Activated CD8-positive, alpha-beta T cell treated with anti-CD3 and anti-CD28 coated beads for 36 hours (primary cell): ENCODE results near the gene CMIP. TPM values are rescaled to one million over a fixed set of nuclear protein-coding genes. Genes with fewer than 3 reads are reported as not detected.

Experiments used
- ATAC-seq: fragments of 200-7000 bp; cut with Tn5 transposase; one replicate; pipeline ENCODE4 v1.10.0; 2021; ENCODE audit warnings: mild to moderate bottlenecking, moderate library complexity
- CTCF ChIA-PET: fragments of 350-600 bp; sonication (Branson Sonifier 250); formaldehyde crosslinking; loops from one replicate; lab custom pipeline; 2021; ENCODE audit warnings: antibody characterized with exemption; lab: Charles Lee
- POLR2A ChIA-PET: fragments of 350-600 bp; sonication (Branson Sonifier 250); formaldehyde crosslinking; loops from one replicate; lab custom pipeline; 2021; ENCODE audit warnings: antibody characterized with exemption; lab: Charles Lee
- DNase-seq: peaks from one replicate; pipeline ENCODE4 v3.0.0-alpha.2; 2020
- H3K27ac Mint-ChIP-seq: one replicate; pipeline ENCODE4 v1.8.0; 2021; ENCODE audit warnings: mild to moderate bottlenecking, mixed read lengths
- H3K27me3 Mint-ChIP-seq: one replicate; pipeline ENCODE4 v1.8.0; 2021; ENCODE audit warnings: mixed read lengths
- H3K36me3 Mint-ChIP-seq: one replicate; pipeline ENCODE4 v1.8.0; 2021; ENCODE audit warnings: low read depth, mixed read lengths
- H3K4me1 Mint-ChIP-seq: one replicate; pipeline ENCODE4 v1.8.0; 2021; ENCODE audit warnings: low read depth, mixed read lengths
- H3K4me3 Mint-ChIP-seq: one replicate; pipeline ENCODE4 v1.8.0; 2021; ENCODE audit warnings: mild to moderate bottlenecking, moderate library complexity, mixed read lengths
- H3K9me3 Mint-ChIP-seq: one replicate; pipeline ENCODE4 v1.8.0; 2021; ENCODE audit warnings: mixed read lengths
- intact Hi-C: fragments of 100-400 bp; cut with micrococcal nuclease; formaldehyde crosslinking; loops from one replicate; pipeline ENCODE4 v1.10.0; 2022
- total RNA-seq, 2 experiments: library from RNA; stranded (reverse); gene quantifications; one replicate each; pipeline ENCODE4 v1.2.3, GENCODE V29; 2021
- TF ChIP-seq, protein P1 (sequence below): fragments of 200-600 bp; IDR thresholded peaks from one replicate; pipeline ENCODE4 v1.8.0; 2022; ENCODE audit warnings: antibody characterized with exemption, mild to moderate bottlenecking

The CMIP gene
- total RNA-seq, 2 experiments from 2014 or later = 37.6 to 38.5 TPM

DNA sequence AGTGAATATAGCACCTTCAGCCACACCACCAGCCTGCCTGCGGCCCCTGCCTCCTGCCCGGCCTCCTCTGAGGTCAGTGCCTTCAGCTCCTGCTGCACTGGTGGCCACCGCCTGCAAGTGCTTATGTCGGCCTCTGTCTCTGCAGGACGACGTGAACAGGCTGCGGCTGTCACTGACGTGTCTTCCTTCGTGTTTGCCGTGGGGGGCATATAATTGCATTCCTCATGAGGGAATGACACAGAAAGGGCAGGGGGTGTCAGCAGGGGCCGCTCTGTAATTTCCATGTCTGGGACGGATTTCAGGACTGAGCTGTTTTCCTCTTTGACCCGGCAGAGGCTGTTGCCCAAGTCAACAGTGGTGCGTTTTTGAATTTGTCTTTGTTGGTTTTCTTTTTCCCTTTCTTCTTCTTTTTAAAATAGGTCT lies 28.5 kb downstream of the CMIP start:
- TF ChIP-seq, protein P1, sequence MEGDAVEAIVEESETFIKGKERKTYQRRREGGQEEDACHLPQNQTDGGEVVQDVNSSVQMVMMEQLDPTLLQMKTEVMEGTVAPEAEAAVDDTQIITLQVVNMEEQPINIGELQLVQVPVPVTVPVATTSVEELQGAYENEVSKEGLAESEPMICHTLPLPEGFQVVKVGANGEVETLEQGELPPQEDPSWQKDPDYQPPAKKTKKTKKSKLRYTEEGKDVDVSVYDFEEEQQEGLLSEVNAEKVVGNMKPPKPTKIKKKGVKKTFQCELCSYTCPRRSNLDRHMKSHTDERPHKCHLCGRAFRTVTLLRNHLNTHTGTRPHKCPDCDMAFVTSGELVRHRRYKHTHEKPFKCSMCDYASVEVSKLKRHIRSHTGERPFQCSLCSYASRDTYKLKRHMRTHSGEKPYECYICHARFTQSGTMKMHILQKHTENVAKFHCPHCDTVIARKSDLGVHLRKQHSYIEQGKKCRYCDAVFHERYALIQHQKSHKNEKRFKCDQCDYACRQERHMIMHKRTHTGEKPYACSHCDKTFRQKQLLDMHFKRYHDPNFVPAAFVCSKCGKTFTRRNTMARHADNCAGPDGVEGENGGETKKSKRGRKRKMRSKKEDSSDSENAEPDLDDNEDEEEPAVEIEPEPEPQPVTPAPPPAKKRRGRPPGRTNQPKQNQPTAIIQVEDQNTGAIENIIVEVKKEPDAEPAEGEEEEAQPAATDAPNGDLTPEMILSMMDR = no peak
- ATAC-seq (no peak), DNase-seq (no peak)
- Mint-ChIP-seq H3K27ac (peak overlapping the region; percentile 20), H3K36me3 (peaks cover 9% of the 10 kb centered on the region), H3K9me3 (no peaks in the 10 kb centered on the region), H3K4me3 (no peak overlapping the region), H3K4me1 (peaks cover 69% of the 10 kb centered on the region), H3K27me3 (no peaks in the 10 kb centered on the region)
- intact Hi-C loops = no loop called here
- CTCF ChIA-PET = no interaction called here
- POLR2A ChIA-PET = interaction anchor here (0.6 to 1.5 kb wide), 2 partner anchors 21 to 1829 kb away, joined by 3 read pairs; no protein-coding TSS in a partner anchor

DNA sequence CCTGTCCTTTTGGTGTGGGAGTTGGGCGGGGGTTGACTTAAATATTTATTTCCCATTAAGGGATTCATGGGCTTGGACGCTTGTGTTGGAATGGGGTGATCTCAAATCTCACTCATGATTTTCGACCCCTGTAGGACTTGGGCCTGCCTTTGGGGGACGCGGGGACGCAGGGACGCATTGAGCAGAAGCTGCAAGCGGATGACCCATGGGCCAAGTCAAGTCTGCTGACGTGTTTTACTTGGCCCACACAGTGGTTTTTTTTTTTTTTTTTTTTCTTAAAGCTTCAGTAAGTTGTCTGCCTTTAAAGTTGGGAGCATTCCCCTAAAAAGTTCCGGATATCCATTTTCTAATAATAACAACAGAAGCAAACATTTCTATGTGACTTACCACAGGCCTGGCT lies 28.9 kb downstream of the CMIP start:
- peaks cover 9% of the 10 kb centered on the region for H3K36me3 Mint-ChIP-seq
- TF ChIP-seq, protein P1 = no peak
- ChIA-PET CTCF (no interaction called here), POLR2A (interaction anchor here (1.5 kb wide), 1 partner anchor 20 kb away, joined by 3 read pairs; no protein-coding TSS in a partner anchor)
- H3K4me1 Mint-ChIP-seq = peaks cover 68% of the 10 kb centered on the region
- peak overlapping the region; percentile 20 for H3K27ac Mint-ChIP-seq
- intact Hi-C loops = no loop called here
- ATAC-seq (no peak), DNase-seq (no peak)
- no peaks in the 10 kb centered on the region for H3K9me3 Mint-ChIP-seq
- H3K27me3 Mint-ChIP-seq = no peaks in the 10 kb centered on the region
- H3K4me3 Mint-ChIP-seq = no peak overlapping the region

DNA sequence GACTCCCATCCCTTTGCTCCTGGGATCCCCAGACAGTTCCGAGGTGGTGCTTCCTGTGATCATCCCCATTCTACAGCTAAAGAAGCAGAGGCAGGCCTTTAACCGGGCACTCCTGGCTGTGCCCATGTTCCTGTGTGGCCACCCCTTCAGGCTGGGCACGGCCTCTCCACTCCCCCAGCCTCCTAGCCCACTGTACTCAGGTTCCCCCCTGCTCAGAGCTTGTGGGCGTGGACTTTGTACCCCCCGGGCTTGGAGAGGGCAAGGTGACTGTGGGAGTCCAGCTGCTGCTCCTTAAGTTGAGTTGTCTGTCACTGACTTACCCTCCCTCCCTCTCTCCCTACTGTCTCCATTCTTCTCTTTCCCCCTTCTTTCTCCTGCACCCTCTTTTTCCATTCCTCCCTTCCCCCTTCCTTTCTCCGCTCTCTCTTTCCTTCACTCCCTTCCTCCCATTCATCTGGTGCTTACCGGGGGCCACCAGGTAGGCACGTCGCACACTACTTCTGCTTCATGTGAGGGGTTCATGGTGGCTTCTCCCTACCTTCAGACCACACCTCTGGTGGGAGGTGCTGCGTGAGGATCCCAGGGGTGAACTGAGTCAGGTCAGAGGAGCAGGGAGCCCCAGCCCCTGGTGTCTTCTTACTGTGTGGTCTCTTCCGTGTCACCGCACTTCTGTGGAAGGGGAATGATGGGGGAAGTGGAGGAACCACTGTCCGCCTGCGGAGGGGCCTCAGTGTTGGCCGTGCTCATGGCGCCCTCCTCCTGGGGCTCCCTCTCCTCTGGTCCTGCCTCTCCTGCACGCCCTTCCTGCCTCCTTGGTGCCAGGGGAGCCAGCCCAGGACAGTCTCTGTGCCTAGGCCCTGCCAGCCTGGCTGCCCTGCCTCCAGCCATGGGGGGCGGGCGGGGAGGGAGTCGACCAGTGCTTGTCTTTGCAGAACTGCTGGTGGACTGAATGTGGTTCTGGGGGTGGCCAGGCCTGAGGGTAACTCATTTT lies 29.7 kb downstream of the CMIP start:
- Mint-ChIP-seq H3K9me3 (no peaks in the 10 kb centered on the region), H3K27ac (no peak overlapping the region), H3K4me3 (no peak overlapping the region), H3K36me3 (peaks cover 9% of the 10 kb centered on the region), H3K27me3 (no peaks in the 10 kb centered on the region), H3K4me1 (peaks cover 68% of the 10 kb centered on the region)
- POLR2A ChIA-PET = no interaction called here
- DNase-seq (no peak), ATAC-seq (no peak)
- CTCF ChIA-PET = no interaction called here
- TF ChIP-seq, protein P1 = no peak
- intact Hi-C loops = no loop called here

DNA sequence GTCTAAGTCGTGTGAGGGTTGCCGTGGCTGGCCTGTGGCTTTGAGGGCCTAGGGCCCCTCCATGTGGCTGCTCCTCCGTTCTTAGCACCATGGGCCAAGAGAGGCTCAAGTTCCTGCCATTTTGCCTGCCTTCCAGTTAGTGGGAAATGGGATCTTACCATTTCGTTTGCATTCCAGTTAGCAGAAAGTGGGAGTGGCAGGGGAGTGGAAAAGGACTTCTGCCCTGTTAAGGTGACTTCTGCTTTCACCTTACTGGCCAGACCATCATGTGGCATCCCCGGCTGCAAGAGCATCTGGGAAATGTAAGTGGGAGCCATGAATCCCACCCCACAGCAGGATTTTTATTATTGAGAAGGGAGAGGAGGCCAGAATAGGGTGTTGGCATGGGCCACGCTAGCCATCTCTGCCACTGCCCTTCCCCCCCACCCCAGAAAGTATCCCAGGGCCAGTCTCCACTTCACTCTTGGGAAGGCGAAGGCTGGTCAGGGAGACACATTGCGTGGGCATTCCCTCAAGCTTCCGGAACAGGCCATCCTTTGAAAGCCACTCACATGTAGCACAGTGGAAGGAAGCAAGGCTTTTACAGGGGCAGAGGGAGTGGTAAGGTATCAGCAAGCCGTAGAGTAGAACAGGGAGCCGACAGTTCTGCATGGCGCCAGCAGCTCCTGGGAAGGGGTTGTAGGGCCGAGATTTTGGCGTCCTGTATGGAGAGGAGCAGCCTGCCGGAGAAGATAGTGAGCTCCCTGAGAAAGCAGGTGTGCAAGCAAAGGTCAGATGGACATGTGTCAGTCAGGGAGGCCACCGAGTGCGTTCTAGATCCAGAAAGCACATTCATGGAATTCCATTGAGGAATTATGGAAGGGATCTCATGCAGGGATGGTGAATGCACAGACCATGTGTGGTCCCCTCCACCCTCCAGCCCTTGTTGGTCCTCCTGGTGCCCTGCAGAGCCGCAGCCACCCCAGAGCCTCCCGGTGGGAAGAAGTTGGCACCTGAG lies 33.4 kb downstream of the CMIP start:
- Mint-ChIP-seq H3K4me3 (no peak overlapping the region), H3K36me3 (peaks cover 9% of the 10 kb centered on the region), H3K4me1 (peaks cover 65% of the 10 kb centered on the region), H3K27ac (peak overlapping the region; percentile 10), H3K9me3 (no peaks in the 10 kb centered on the region), H3K27me3 (no peaks in the 10 kb centered on the region)
- ChIA-PET POLR2A (interaction anchor here (1.7 kb wide), 1 partner anchor 8 kb away, joined by 8 read pairs; no protein-coding TSS in a partner anchor), CTCF (no interaction called here)
- intact Hi-C loops = no loop called here
- no peak for ATAC-seq
- no peak for DNase-seq
- TF ChIP-seq, protein P1 = no peak
